Heart left ventricle (tissue), 13 donors: Measurements from ENCODE around the gene BFAR.

Experiments used
- CTCF ChIP-seq, 12 donors: fragments of 200-600 bp; sonication (generic) in 4 of 12; IDR thresholded peaks; one replicate each; pipeline versions ENCODE4 v1.5.0 to v1.8.0; 2018 to 2022; ENCODE audit warnings: antibody characterized with exemption in 12 of 12, mild to moderate bottlenecking in 5 of 12
- POLR2A ChIP-seq, 2 donors: fragments of 450-650 bp; IDR thresholded peaks; one replicate each; pipeline ENCODE4 v1.6.1; 2017; ENCODE audit warnings: antibody characterized with exemption in 2 of 2, mild to moderate bottlenecking in 2 of 2, moderate library complexity in 2 of 2
- donor health status: ischemic (EF 13 %, LVEDD 7.1; RV severe dilation, severe dysfunction).
- donor health status: DM: no; HTN: yes; CAD: no.
- donor health status: DM: no; HTN: no; CAD: no.
- donor health status: ischemic (EF 25% LVEDD 6.9; RV normal size, moderate dysfunction).
- donor health status: ischemic (EF 25% LVEDD 5.7; RV mildly dilated, moderate dysfunction).
- donor health status: ischemic (EF 35%, LVEDD 5.7; RV mildly dilated, moderate dysfunction).
- donor health status: nonischemic (EF 11% LVEDD 7.7; RV severe dilation, severe dysfunction).
- donor health status: DM: yes; HTN: yes; CAD: no.
- donor health status: PGD.
- donor health status: ischemic (EF 29% LVEDD 5.4; RV normal size, mild dysfunction).
- donor health status: nonischemic (EF 23%, LVEDD 6.1; RV moderate dilation, normal function).

- TF ChIP-seq CTCF (IDR thresholded peaks at IDR 0.05) (no peak), POLR2A (IDR thresholded peaks at IDR 0.05) (no peak)
These were observed 1.6 kb downstream of the BFAR start for GRCh38 chr16:14634389-14634725.
